Measurements from ENCODE around the gene CLEC1A. TPM values are rescaled to one million over a fixed set of nuclear protein-coding genes. Genes with fewer than 3 reads are reported as not detected.

CLEC1A gene
- total RNA-seq: 1 to 10 TPM in 1 of 4 donors, not detected in 3; 2.1 TPM

DNA sequence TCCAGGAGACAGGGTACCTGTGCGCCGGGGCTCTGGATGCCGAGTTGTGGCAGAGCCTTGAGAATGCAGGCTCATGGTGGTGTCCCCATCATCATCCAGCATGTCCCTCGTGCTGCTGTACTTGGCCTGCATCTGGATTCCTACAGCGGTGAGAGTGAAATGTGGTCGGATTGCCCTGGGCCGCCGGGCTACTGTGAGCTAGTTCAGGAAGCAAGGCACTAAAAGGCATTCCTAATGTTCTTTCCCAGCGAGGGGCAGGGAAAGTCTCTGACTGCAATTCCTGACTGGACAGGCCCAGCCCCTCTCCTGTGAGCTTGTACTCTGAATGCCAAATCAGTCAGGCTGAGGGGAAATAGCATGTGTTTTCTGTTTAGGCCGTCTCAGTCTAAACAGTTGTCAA, at the start of gene CLEC1A:
Gene CLEC1A (minus strand): TSS at position 195 of the 400 bp plus-strand sequence. CDS start 63 bp downstream, at position 132.
- H3K27ac ChIP-seq: peak within 1 kb of the TSS in 2 of 4 donors; percentile 22 to 35
- no peak for DNase-seq
- H3K4me1 ChIP-seq: peaks cover 0 to 10% (median 0%) of the 10 kb centered on the region in 4 donors
- H3K27me3 ChIP-seq: no peaks in the 10 kb centered on the region
- H3K9me3 ChIP-seq: no peaks in the 10 kb centered on the region
- H3K36me3 ChIP-seq: no peaks in the 10 kb centered on the region
- TF ChIP-seq, protein P1, sequence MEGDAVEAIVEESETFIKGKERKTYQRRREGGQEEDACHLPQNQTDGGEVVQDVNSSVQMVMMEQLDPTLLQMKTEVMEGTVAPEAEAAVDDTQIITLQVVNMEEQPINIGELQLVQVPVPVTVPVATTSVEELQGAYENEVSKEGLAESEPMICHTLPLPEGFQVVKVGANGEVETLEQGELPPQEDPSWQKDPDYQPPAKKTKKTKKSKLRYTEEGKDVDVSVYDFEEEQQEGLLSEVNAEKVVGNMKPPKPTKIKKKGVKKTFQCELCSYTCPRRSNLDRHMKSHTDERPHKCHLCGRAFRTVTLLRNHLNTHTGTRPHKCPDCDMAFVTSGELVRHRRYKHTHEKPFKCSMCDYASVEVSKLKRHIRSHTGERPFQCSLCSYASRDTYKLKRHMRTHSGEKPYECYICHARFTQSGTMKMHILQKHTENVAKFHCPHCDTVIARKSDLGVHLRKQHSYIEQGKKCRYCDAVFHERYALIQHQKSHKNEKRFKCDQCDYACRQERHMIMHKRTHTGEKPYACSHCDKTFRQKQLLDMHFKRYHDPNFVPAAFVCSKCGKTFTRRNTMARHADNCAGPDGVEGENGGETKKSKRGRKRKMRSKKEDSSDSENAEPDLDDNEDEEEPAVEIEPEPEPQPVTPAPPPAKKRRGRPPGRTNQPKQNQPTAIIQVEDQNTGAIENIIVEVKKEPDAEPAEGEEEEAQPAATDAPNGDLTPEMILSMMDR (IDR thresholded peaks at IDR 0.05): no peak
- no peak for TF ChIP-seq POLR2A (IDR thresholded peaks at IDR 0.05)
- peak within 1 kb of the TSS in 1 of 4 donors; percentile 18 for H3K4me3 ChIP-seq

GRCh38 chr12:10147714-10148403, 49.1 kb upstream of the CLEC1A start:
- no peaks in the 10 kb centered on the region for H3K4me1 ChIP-seq
- H3K4me3 ChIP-seq: no peak overlapping the region
- TF ChIP-seq, protein P1 (IDR thresholded peaks at IDR 0.05): no peak
- TF ChIP-seq POLR2A (IDR thresholded peaks at IDR 0.05): no peak
- H3K9me3 ChIP-seq: no peaks in the 10 kb centered on the region
- H3K27ac ChIP-seq: no peak overlapping the region
- no peaks in the 10 kb centered on the region for H3K27me3 ChIP-seq
- no peaks in the 10 kb centered on the region for H3K36me3 ChIP-seq
- no peak for DNase-seq

DNA sequence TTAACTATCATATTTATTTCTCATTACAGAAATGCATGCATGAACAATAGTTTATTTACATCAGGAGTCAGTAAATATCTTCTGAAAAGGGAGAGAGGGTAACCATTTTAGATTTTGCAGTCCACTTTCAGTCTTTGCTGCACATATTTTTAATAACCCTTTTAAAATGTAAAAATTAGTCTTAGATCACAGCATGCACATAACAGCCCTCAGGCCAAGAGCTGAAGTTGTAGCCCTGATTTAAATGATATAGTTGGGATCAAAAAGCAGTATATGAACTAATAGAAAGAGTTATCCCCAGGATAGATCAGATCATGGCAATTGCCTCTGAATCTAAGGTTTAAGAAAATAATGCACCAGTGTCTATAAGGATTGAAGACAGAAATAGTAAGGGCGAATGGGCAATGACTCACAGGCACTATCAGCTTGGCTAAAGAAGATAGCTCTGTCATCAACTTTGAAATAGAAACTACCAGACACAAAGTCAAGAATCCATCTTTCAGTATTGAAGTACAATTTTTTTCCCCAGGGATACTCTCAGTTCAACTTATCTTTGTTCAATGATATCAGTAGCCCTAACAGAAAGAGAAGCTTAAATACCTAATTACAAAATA, 44.3 kb upstream of the CLEC1A start:
- Histone ChIP-seq H3K9me3 (no peaks in the 10 kb centered on the region), H3K4me3 (no peak overlapping the region), H3K36me3 (no peaks in the 10 kb centered on the region), H3K27me3 (no peaks in the 10 kb centered on the region), H3K4me1 (no peaks in the 10 kb centered on the region), H3K27ac (no peak overlapping the region)
- no peak for DNase-seq
- TF ChIP-seq, protein P1 (IDR thresholded peaks at IDR 0.05): no peak
- no peak for TF ChIP-seq POLR2A (IDR thresholded peaks at IDR 0.05)

- H3K4me1 ChIP-seq: no peaks in the 10 kb centered on the region
- TF ChIP-seq, protein P1 (IDR thresholded peaks at IDR 0.05): peak in 4 of 6 experiments; percentile 25 to 57 (median 52)
- TF ChIP-seq POLR2A (IDR thresholded peaks at IDR 0.05): no peak
- H3K27me3 ChIP-seq: no peaks in the 10 kb centered on the region
- no peak for DNase-seq
- H3K9me3 ChIP-seq: no peaks in the 10 kb centered on the region
- no peaks in the 10 kb centered on the region for H3K36me3 ChIP-seq
- H3K4me3 ChIP-seq: no peak overlapping the region
- H3K27ac ChIP-seq: no peak overlapping the region
Observed at GRCh38 chr12:10140001-10140400, 41.2 kb upstream of the CLEC1A start.

DNA sequence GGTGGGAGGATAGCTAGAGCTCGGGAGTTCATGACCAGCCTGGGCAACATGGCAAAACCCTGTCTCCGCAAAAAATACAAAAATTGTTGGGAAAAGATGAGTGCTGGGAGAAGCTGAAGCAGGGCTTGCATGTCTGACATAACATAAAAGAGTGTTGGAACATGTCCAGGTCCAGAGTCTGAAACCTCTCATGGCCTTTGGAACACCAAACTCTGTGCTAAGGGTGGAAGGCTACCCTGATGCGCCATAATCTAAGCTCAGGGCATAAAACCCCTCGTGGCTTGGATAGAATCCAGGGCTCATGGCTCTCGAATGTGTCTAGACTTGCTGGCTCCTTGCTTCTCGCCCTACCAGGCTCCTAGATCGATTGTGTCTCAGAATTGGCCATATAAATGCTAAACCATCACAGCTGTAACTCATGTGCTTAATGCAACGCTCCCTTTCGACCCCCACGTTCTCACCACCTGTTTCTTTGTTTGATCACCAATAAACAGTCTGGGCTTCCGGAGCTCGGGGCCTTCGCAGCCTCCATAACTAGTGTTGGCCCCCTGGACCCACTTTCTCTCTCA, 37.9 kb upstream of the CLEC1A start:
- no peak overlapping the region for H3K27ac ChIP-seq
- H3K9me3 ChIP-seq: no peaks in the 10 kb centered on the region
- H3K4me1 ChIP-seq: no peaks in the 10 kb centered on the region
- H3K4me3 ChIP-seq: no peak overlapping the region
- no peaks in the 10 kb centered on the region for H3K36me3 ChIP-seq
- no peak for TF ChIP-seq POLR2A (IDR thresholded peaks at IDR 0.05)
- TF ChIP-seq, protein P1 (IDR thresholded peaks at IDR 0.05): no peak
- H3K27me3 ChIP-seq: no peaks in the 10 kb centered on the region
- no peak for DNase-seq
